ENCODE data around the gene PDS5B. TPM values are rescaled to one million over a fixed set of nuclear protein-coding genes. Genes with fewer than 3 reads are reported as not detected.

PDS5B gene
- total RNA-seq, 4 donors from 2014 or later, result 18.0 to 27.3 (median 21.2) TPM

- in situ Hi-C loops (cut with MboI; ENCODE audit: low sequenced_read_pairs in 4 of 4) (no loop called here), intact Hi-C loops (cut with DNase I; ENCODE audit: low total_unique reads) (no loop called here)
- ATAC-seq (no peak), DNase-seq (no peak)
- H3K27ac ChIP-seq, result no peak overlapping the region
- no peaks in the 10 kb centered on the region for H3K27me3 ChIP-seq
- H3K4me3 ChIP-seq, result no peak overlapping the region
- no peaks in the 10 kb centered on the region for H3K9me3 ChIP-seq
- peaks cover 3 to 28% of the 10 kb centered on the region in 2 donors for H3K4me1 ChIP-seq
- TF ChIP-seq POLR2A (IDR thresholded peaks at IDR 0.05) (no peak), CTCF (IDR thresholded peaks at IDR 0.05 in 4 of 5, conservative IDR thresholded peaks at IDR 0.05 in 1 of 5) (no peak)
- no peaks in the 10 kb centered on the region for H3K36me3 ChIP-seq
Observed at GRCh38 chr13:32642316-32642715, 56.1 kb downstream of the PDS5B start.

- in situ Hi-C loops (cut with MboI; ENCODE audit: low sequenced_read_pairs in 4 of 4) (no loop called here), intact Hi-C loops (cut with DNase I; ENCODE audit: low total_unique reads) (no loop called here)
- no peak overlapping the region for H3K27ac ChIP-seq
- ATAC-seq (no peak), DNase-seq (no peak)
- H3K4me1 ChIP-seq, result peaks cover 5 to 28% of the 10 kb centered on the region in 2 donors
- no peaks in the 10 kb centered on the region for H3K36me3 ChIP-seq
- TF ChIP-seq CTCF (IDR thresholded peaks at IDR 0.05 in 4 of 5, conservative IDR thresholded peaks at IDR 0.05 in 1 of 5) (no peak), POLR2A (IDR thresholded peaks at IDR 0.05) (no peak)
- no peaks in the 10 kb centered on the region for H3K9me3 ChIP-seq
- no peak overlapping the region for H3K4me3 ChIP-seq
- no peaks in the 10 kb centered on the region for H3K27me3 ChIP-seq
Observed at GRCh38 chr13:32642858-32643257, 56.6 kb downstream of the PDS5B start.

GRCh38 chr13:32645854-32646253 is 59.6 kb downstream of the PDS5B start:
- peaks cover 9 to 37% of the 10 kb centered on the region in 2 donors for H3K4me1 ChIP-seq
- H3K27ac ChIP-seq, result no peak overlapping the region
- no peak overlapping the region for H3K4me3 ChIP-seq
- intact Hi-C loops (cut with DNase I; ENCODE audit: low total_unique reads), result loop anchor here (5.0 kb wide), 1 partner anchor 896 kb away; no protein-coding TSS in a partner anchor
- no peaks in the 10 kb centered on the region for H3K27me3 ChIP-seq
- no peaks in the 10 kb centered on the region for H3K36me3 ChIP-seq
- ATAC-seq (no peak), DNase-seq (no peak)
- in situ Hi-C loops (cut with MboI; ENCODE audit: low sequenced_read_pairs in 4 of 4), result no loop called here
- no peaks in the 10 kb centered on the region for H3K9me3 ChIP-seq
- no peak for TF ChIP-seq CTCF (IDR thresholded peaks at IDR 0.05 in 4 of 5, conservative IDR thresholded peaks at IDR 0.05 in 1 of 5)
- no peak for TF ChIP-seq POLR2A (IDR thresholded peaks at IDR 0.05)

GRCh38 chr13:32647926-32648325 is 61.7 kb downstream of the PDS5B start:
- TF ChIP-seq CTCF (IDR thresholded peaks at IDR 0.05 in 4 of 5, conservative IDR thresholded peaks at IDR 0.05 in 1 of 5), result no peak
- TF ChIP-seq POLR2A (IDR thresholded peaks at IDR 0.05), result no peak
- Histone ChIP-seq H3K27me3 (no peaks in the 10 kb centered on the region), H3K4me3 (no peak overlapping the region), H3K9me3 (no peaks in the 10 kb centered on the region), H3K27ac (no peak overlapping the region), H3K36me3 (no peaks in the 10 kb centered on the region), H3K4me1 (peaks cover 9 to 20% of the 10 kb centered on the region in 2 donors)
- ATAC-seq (no peak), DNase-seq (no peak)
- in situ Hi-C loops (cut with MboI; ENCODE audit: low sequenced_read_pairs in 4 of 4), result no loop called here
- intact Hi-C loops (cut with DNase I; ENCODE audit: low total_unique reads), result loop anchor here (5.0 kb wide), 1 partner anchor 894 kb away; no protein-coding TSS in a partner anchor

Measured in gastrocnemius medialis (tissue), 4 donors.